GM18498 (cell line): ENCODE measurements around the gene MROH2A.
"Not testable (repeated sequence)": the region's sequence is repeated elsewhere in the genome, so short reads cannot be mapped to it uniquely, and the experiment has no call there.

Experiments used
- ATAC-seq: cut with Tn5 transposase; IDR thresholded peaks from one replicate; pipeline ENCODE4 v1.9.1; 2021; ENCODE audit warnings: mild to moderate bottlenecking, moderate library complexity; ENCODE audit not compliant: unreplicated experiment

MROH2A gene

DNA sequence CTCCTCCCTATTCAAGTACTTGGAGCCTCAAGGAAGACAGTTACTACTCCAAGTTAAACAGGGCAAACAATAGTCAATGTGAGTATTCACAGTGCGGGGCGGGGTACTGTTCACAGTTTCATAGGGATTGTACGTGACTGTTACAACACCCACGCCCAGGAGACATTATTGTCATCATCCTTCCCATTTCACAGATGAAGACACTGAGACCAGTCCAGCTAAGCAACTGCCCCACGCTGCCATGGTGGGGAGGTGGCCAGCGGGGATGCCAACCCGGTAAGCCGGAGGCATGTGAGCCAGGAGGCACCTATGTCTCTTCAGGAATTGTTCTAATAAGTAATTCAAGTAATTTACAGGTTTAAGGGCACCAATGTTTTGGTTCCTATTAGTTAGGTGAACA lies 75.2 kb downstream of the MROH2A start:
- no peak for ATAC-seq

DNA sequence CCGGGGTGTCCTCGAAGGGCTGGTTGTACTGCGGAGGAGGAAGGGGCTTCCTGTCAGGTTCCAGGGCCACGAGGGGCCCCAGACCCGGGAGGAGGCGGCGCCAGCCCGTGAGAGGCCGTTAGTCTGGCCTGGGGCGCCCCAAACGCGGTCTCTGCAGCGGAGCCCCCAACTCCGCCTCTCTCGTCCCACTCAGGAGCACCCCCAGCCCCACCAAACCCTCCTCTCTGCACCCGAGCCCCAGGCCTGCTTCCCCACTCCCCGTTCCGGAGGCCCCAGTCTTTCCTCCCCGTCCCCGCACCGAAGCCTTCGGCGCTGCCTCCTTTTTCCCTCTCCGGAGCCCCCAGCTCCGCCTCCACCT lies 75.7 kb downstream of the MROH2A start:
- ATAC-seq: peak; percentile 2

DNA sequence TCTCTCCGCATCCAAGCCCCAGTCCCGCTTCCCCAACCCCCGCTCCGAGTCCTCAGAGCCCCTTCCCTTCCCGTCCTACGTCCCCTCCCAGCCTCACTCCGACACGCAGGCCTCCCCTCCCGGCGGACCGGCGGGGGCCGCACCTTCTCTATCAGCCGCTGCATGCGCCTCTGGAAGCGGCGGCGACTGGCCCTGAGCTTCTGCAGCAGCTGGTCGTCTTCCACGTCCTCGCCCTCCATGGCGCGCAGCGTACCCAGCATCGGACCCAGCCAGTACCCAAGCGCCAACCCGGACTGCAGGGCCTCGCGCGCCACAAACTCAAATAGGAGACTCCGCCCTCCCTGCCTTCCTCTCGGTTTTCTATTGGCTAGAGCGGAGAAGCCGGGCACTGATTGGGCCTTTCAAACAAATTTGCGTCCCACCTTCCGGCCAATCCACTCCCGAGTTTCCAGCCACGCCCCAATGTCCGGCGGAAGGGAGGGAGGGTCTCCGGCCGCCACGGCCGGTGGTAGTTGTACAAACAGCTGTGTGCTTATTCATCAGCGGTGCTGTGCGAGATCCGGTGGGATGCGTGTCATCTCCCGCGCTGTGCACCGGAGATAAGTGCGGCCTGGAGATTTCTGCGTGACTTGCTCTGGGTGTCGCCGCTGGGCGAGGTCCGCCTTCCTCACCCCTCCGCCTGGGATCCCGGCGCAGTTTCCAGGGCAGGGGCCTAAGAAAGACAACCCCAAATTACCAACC lies 76.3 kb downstream of the MROH2A start, which contains the start of gene HJURP:
Gene HJURP, minus strand, starts transcription at position 295 of the 741 bp plus-strand sequence. Its CDS starts 35 bp downstream, at position 260.
- ATAC-seq: peak; percentile 98

DNA sequence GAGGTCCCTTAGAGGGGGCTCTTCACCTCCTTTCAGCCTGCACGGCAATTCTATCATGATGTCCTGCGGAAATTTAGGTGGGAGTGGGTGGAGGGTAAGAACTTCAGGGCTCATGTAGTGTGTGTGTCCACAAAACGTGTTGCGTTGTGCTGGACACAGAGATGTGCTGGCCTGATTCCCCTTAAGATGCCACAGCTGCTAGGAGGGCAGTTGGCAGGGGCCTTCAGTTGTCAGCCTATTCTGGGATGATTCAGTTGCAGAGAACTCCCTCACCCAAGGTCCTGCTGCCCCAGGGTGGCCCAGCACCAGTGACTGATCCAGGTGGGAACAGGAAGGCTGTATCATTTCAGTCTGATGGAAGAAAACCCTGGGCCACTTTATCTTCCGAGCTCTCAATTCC lies 77.2 kb downstream of the MROH2A start:
- ATAC-seq: no peak

DNA sequence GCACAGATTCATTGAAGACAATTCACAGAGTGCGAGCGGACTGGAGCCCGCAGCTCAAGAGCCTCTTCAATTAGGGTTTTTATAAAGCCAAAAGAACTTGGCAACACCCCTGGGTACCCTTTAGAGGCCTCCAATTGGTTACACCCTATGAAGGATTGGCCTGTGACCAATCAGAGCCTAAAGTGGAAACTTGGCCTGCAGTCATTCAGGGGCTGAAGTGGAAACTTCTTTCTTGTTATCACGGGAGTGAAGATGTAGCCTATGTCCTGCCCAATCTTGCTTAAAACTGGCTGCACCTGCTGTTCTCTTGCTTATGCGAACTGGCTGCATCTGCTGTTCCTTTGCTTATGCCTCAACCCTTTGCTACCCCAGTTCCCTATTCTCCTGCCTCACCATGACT lies 78.1 kb downstream of the MROH2A start:
- no peak for ATAC-seq

DNA sequence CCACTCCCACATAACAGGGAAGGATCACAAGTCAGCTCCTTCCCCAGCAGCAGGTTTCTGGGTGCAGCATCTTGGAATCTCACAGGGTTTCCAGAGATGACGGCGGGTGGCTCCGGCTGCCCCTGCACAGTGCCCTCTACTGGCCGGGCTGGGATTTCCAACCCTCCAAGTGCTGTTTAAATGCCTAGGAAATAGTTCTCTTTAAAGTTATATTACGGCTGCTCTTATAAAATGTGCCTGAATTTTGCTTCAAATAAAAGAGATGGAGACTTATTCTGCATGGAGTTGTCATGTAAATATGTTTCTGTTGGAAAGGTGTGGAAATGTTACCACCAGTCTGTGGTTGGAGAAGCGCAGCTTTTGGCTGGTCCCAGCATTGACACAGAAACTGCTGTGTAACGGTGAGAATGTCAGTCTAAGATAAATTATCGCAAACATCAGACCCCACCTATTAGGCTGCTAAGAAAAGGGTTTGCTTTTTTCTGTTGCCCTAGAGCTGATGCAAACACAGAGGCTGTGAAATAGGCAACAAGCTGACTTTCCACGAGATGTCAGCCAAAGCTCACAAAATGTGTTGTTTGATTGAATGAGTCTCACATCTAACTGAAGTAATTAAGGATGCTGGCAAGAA lies 79.5 kb downstream of the MROH2A start:
- no peak for ATAC-seq

DNA sequence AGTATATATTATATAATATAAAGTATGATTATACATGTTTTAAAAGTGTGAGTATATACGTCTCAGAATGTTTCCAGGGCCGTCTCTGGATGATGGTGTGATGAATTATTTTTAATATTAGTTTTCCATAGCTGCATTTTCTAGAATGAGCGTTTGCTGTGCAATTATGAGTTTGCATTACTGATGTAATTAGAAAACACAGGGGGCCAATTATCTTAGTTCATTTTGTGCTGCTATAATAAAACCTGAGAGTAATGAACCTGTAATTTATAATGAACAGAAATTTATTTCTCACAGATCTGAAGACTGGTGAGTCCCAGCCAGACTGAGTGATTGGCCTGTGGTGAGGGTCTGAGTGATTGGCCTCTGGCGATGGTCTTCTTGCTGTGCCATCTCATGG lies 80.2 kb downstream of the MROH2A start:
- no peak for ATAC-seq

DNA sequence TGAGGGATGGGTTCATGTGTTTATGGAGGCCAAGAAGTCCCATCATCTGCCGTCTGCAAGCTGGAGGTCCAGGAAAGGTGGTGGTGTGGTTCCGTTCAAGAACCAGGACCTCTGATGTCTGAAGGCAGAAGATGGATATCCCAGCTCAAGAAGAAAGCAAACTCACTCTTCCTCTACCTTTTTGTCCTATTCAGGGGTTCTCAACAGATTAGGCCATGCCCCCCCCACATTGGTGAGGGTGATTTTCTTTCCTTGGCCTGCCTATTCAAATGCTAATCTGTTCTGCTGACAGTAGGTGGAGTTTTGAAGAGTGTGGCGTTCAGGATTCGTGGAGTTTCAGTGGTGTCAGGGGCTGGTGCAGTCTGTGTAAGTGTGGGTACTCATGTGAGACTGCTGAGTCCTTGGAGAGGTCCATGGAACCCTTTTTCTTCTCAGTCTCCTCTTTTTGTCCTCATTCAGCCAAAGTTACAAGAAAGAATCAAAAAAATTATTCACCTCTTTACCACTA lies 84.2 kb downstream of the MROH2A start:
- ATAC-seq: no peak

DNA sequence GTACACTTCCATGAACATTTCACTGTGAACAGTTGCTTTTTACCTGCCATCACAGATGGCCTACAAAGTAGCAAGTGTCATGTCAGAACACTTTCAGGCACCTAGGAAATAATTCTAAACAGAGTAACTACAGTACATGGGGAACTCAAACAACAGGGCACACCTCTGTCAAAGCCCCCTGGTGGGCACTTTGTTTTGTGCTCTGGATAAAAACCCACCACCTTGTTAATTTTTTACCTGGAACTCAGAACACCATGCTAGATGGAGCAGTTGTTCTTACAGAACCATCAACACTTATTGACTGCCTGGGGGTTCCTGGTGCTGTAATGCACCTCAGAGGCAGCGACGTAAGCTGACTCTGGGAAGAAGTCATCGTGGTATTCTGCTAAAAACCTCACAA lies 87.7 kb downstream of the MROH2A start:
- no peak for ATAC-seq

DNA sequence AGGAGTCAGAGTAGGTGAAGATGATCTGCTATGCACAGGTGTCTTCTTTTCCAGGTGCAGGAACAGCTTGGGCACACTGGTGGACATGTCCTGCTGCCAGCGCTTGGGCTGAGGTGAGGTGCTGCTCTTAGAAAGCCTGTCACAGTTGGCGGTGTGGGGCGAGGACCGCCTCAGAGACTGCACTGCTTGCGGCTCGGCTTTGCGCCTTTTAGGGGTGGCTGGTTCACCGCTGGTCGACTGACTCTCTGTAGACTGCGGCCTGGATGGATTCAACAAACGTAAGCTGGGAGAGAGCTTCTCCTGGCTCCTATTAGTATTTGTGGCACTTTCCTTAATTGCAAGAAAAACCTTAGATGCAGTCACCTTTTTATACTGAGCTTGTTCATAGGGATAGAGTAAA lies 88.3 kb downstream of the MROH2A start:
- no peak for ATAC-seq

DNA sequence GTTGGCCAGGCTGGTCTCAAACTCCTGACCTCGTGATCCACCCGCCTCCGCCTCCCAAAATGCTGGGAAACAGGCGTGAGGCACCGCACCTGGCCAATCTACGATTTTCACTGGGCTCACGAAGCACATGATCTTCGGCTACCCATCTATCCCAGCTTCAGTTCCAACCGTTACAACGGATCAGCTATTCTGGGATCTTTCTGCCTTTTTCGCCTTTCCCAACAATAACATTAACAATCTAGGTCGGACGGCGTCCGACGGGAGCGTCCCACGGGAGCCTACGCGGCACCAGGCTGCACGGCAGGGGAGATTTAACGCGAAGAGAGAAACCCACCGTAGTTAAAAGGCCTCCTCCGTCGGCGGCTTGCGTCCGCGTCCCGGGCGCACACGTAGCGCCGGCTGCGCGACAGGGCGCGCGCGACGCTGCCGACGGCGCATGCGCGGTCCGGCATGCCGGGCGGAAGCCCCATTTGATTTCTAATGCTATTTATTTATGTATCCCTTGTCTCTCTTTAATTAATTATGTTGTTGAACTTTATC lies 89.9 kb downstream of the MROH2A start, which contains the start of gene MSL3B:
Gene MSL3B, minus strand, starts transcription at position 394 of the 540 bp plus-strand sequence.
- peak; percentile 72 for ATAC-seq

DNA sequence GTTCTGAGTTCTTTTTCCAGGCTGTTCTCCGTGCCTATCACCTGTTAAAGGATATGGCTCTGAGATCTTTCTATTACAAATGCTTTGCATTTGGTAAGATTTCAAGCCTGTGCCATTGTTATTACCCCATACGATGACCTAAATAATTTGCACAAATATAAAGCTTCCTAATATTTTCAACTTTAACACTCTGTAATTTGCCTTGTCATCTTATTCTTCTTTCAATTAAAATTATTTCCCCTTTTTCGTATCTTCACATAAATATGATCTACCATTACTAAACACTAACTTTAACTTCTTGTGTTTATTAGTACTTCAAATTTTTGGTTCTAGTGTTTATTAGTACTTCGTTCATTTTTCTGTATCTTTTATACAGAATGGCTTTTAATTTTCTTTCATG lies 93.3 kb downstream of the MROH2A start:
- ATAC-seq: no peak

DNA sequence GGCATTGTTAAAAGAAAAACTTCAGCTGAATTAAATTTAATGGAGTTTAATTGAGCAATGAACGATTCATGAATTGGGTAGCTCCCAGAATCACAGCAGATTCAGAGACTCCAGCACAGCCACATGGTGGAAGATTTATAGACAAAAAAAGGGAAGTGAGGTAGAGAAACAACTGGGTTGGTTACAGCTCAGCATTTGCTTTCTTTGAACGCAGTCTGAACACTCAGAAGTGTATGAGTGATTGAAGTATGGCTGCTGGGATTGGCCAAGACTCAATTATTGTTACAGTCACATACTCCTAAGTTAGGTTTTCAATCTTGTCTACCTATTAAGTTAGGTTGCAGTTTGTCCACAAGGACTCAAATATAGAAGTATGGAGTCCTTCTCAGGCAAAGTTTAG lies 94.0 kb downstream of the MROH2A start:
- ATAC-seq: not testable (repeated sequence)

DNA sequence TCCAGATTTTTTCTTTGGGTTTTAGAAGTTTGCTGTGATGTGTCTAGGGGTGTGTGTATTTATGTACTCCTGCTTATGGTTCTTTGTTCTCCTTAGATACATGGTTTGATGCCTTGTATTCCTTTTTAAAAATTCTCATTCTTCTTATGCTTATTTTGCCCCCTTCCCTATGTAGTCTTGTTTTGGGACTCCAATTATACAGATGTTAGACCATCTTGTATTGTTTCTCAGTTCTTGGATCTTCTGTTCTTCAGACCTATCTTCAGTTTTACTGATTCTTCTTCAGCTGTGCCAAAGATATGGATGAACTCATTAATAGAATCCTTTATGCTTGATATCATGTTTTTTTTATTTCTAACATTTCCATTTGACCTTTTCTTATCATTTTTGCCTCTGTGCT lies 104.2 kb downstream of the MROH2A start:
- ATAC-seq: no peak
